Immature natural killer cell (primary cell): ENCODE results near the gene TYW1. TPM values are rescaled to one million over a fixed set of nuclear protein-coding genes. Genes with fewer than 3 reads are reported as not detected.
A peak's percentile ranks its signal among the peaks of the same experiment; 100 is the strongest.
"Not testable (repeated sequence)": the region's sequence is repeated elsewhere in the genome, so short reads cannot be mapped to it uniquely, and the experiment has no call there.

ENCODE experiments used
- DNase-seq, 3 donors: peaks; one replicate each; pipeline ENCODE4 v3.0.0; 2022; ENCODE audit warnings: mixed read lengths in 1 of 3
- H3K27ac Mint-ChIP-seq, 6 donors: one replicate each; pipeline ENCODE4 v1.8.0; 2020; ENCODE audit warnings: mixed read lengths in 6 of 6, mild to moderate bottlenecking in 5 of 6, inconsistent platforms in 4 of 6, moderate library complexity in 3 of 6
- H3K27me3 Mint-ChIP-seq, 3 donors: one replicate each; pipeline ENCODE4 v1.8.0; 2020 to 2021; ENCODE audit warnings: low read depth in 3 of 3, mild to moderate bottlenecking in 3 of 3, mixed read lengths in 3 of 3, moderate library complexity in 3 of 3, inconsistent platforms in 1 of 3
- H3K36me3 Mint-ChIP-seq, 3 donors: one replicate each; pipeline ENCODE4 v1.8.0; 2020; ENCODE audit warnings: mixed read lengths in 3 of 3, inconsistent platforms in 2 of 3, mild to moderate bottlenecking in 2 of 3
- H3K4me1 Mint-ChIP-seq, 2 donors: one replicate each; pipeline ENCODE4 v1.8.0; 2020; ENCODE audit warnings: inconsistent platforms in 2 of 2, mild to moderate bottlenecking in 2 of 2, mixed read lengths in 2 of 2, moderate library complexity in 1 of 2
- H3K4me3 Mint-ChIP-seq, 5 donors: one replicate each; pipeline ENCODE4 v1.8.0; 2020; ENCODE audit warnings: mild to moderate bottlenecking in 5 of 5, mixed read lengths in 5 of 5, inconsistent platforms in 3 of 5, moderate library complexity in 3 of 5
- H3K9me3 Mint-ChIP-seq, 6 donors: one replicate each; pipeline ENCODE4 v1.8.0; 2020; ENCODE audit warnings: mild to moderate bottlenecking in 6 of 6, mixed read lengths in 6 of 6, inconsistent platforms in 4 of 6, moderate library complexity in 3 of 6
- polyA plus RNA-seq, 3 donors: library from polyadenylated mRNA; unstranded; fragments of 300-500 nt; fragmentation: Illumina TruSeq; gene quantifications; one replicate each; pipeline ENCODE4 v1.2.3, GENCODE V29; 2021

TYW1 gene
- polyA plus RNA-seq = 10 to 100 TPM in 2 of 3 donors, 1 to 10 TPM in 1; 9.8 to 25.9 (median 17.6) TPM

DNA sequence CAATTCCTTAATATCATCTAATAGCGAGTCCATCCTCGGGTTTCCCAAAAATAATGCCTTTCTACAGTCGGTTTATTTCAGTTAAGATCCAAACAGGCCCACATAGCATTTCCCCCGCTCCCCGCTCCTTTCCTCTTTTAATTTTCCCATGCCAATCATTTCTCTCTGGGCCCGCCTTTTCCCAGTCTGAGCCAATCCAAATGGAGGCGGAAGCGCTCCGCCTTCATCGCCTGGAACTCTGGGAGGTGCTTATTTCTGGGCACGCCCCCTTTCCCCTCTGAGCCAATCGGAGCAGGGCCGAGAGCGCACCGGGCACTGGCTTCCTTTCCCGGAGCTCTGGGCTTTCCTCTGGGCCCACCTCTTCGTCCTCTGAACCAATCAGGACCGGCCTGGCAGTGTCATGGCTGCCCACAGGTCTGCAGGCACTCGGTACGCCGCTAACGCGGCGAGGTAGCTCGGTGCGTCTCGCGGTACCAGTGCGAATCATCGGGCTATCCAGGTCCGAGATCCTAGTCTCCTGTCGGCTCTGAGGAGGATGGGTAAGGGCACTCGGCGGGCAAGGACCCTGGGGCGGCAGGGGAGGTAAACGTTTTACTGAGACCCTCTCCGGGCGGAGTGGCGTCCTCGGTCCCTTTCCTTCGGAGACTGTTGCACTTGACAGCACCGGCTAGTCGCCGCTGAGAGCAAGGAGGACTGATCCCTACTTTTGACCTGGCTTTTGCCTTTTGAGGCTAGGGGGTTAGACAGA, at the start of gene TYW1:
Gene TYW1 (plus strand): TSS at position 390 of the 748 bp plus-strand sequence. CDS start 146 bp downstream, at position 536.
- peaks cover 33 to 40% of the 10 kb centered on the region in 2 donors for H3K4me1 Mint-ChIP-seq

GRCh38 chr7:66948480-66949109, 48.0 kb upstream of the TYW1 start:
- no peak overlapping the region for H3K4me3 Mint-ChIP-seq
- H3K9me3 Mint-ChIP-seq = no peaks in the 10 kb centered on the region
- no peak for DNase-seq
- no peak overlapping the region for H3K27ac Mint-ChIP-seq
- H3K27me3 Mint-ChIP-seq = peaks cover 0 to 5% (median 2%) of the 10 kb centered on the region in 3 donors
- peaks cover 0 to 2% of the 10 kb centered on the region in 2 donors for H3K4me1 Mint-ChIP-seq
- H3K36me3 Mint-ChIP-seq = peaks cover 11 to 44% (median 23%) of the 10 kb centered on the region in 3 donors

More for the DNA sequence above, at the start of gene TYW1:
- Mint-ChIP-seq H3K4me3 (peak within 1 kb of the TSS; percentile 87 to 100 (median 97)), H3K27ac (peak within 1 kb of the TSS; percentile 85 to 100 (median 98)), H3K27me3 (peaks cover 9 to 24% (median 14%) of the 10 kb centered on the region in 3 donors), H3K36me3 (peaks cover 7 to 15% (median 10%) of the 10 kb centered on the region in 3 donors)
- not testable (repeated sequence) for H3K9me3 Mint-ChIP-seq
- peak; percentile 98 to 99 (median 99) for DNase-seq

GRCh38 chr7:66950311-66950710, 46.3 kb upstream of the TYW1 start:
- Mint-ChIP-seq H3K9me3 (no peaks in the 10 kb centered on the region), H3K27me3 (peaks cover 0 to 6% (median 2%) of the 10 kb centered on the region in 3 donors), H3K36me3 (peaks cover 11 to 39% (median 13%) of the 10 kb centered on the region in 3 donors), H3K27ac (no peak overlapping the region), H3K4me3 (no peak overlapping the region), H3K4me1 (peaks cover 0 to 2% of the 10 kb centered on the region in 2 donors)
- DNase-seq = no peak

- no peak for DNase-seq
- no peak overlapping the region for H3K4me3 Mint-ChIP-seq
- no peaks in the 10 kb centered on the region for H3K9me3 Mint-ChIP-seq
- H3K36me3 Mint-ChIP-seq = peaks cover 11 to 41% (median 12%) of the 10 kb centered on the region in 3 donors
- peaks cover 0 to 2% of the 10 kb centered on the region in 2 donors for H3K4me1 Mint-ChIP-seq
- peaks cover 0 to 7% (median 2%) of the 10 kb centered on the region in 3 donors for H3K27me3 Mint-ChIP-seq
- no peak overlapping the region for H3K27ac Mint-ChIP-seq
Observed at GRCh38 chr7:66950763-66951162, 45.9 kb upstream of the TYW1 start.

- H3K36me3 Mint-ChIP-seq = peaks cover 17 to 53% (median 19%) of the 10 kb centered on the region in 3 donors
- no peaks in the 10 kb centered on the region for H3K9me3 Mint-ChIP-seq
- H3K4me3 Mint-ChIP-seq = no peak overlapping the region
- H3K27ac Mint-ChIP-seq = peak overlapping the region in 3 of 6 donors; percentile 23 to 65 (median 51)
- DNase-seq = no peak
- peaks cover 0 to 2% of the 10 kb centered on the region in 2 donors for H3K4me1 Mint-ChIP-seq
- H3K27me3 Mint-ChIP-seq = peaks cover 0 to 7% (median 2%) of the 10 kb centered on the region in 3 donors
Observed at GRCh38 chr7:66952343-66953043, 44.1 kb upstream of the TYW1 start.

- no peak for DNase-seq
- H3K36me3 Mint-ChIP-seq = peaks cover 17 to 50% (median 22%) of the 10 kb centered on the region in 3 donors
Observed at GRCh38 chr7:66953044-66953427, 43.6 kb upstream of the TYW1 start.

DNA sequence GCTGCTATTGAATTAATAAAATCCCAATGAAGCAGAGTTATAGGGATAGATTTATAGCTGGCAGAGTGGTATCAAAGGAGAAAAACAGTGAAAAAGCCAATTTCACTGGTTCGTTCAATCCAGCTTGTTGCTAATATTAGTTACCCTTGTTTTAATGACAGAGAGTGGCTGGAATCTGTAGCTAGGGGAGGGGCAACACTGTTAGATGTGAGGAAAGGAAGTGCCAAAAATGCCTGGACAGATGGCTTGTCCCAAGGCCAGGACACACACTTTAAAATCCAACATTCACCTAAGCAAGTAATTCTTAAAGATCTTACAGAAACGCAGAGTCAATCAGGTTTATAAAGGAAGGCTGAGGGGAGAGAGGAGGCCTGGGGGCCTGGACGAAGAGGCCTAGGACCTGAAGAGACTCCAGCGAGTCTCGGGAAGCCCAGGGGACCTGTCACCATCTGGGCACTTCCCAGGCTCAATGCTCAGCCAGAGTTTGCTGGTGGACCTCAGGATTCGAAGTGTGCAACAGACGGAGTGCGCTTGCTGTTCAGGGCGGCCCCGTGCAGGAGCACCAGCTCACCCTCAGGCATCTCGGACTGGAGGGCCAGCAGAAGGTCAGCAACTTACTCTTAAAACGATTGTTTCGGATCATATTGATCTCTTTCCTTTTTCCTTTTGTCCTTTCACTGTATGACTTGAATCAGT, 38.9 kb upstream of the TYW1 start:
- H3K4me1 Mint-ChIP-seq = peaks cover 0 to under 1% of the 10 kb centered on the region in 2 donors
- H3K4me3 Mint-ChIP-seq = no peak overlapping the region
- H3K36me3 Mint-ChIP-seq = peaks cover 16 to 37% (median 18%) of the 10 kb centered on the region in 3 donors
- no peaks in the 10 kb centered on the region for H3K9me3 Mint-ChIP-seq
- peaks cover 2 to 4% (median 2%) of the 10 kb centered on the region in 3 donors for H3K27me3 Mint-ChIP-seq
- no peak overlapping the region for H3K27ac Mint-ChIP-seq
- DNase-seq = no peak

More at GRCh38 chr7:66953044-66953427, 43.6 kb upstream of the TYW1 start:
- H3K27me3 Mint-ChIP-seq = peaks cover 2 to 7% (median 2%) of the 10 kb centered on the region in 3 donors
- H3K4me1 Mint-ChIP-seq = peaks cover 0 to 2% of the 10 kb centered on the region in 2 donors
- H3K4me3 Mint-ChIP-seq = no peak overlapping the region
- no peaks in the 10 kb centered on the region for H3K9me3 Mint-ChIP-seq
- H3K27ac Mint-ChIP-seq = peak overlapping the region in 1 of 6 donors; percentile 51

- peak overlapping the region in 1 of 6 donors; percentile 34 for H3K27ac Mint-ChIP-seq
- no peaks in the 10 kb centered on the region for H3K4me1 Mint-ChIP-seq
- H3K9me3 Mint-ChIP-seq = no peaks in the 10 kb centered on the region
- H3K4me3 Mint-ChIP-seq = no peak overlapping the region
- no peak for DNase-seq
- peaks cover 1 to 3% (median 3%) of the 10 kb centered on the region in 3 donors for H3K27me3 Mint-ChIP-seq
- H3K36me3 Mint-ChIP-seq = peaks cover 13 to 33% (median 14%) of the 10 kb centered on the region in 3 donors
Observed at GRCh38 chr7:66958538-66959350, 37.9 kb upstream of the TYW1 start.

DNA sequence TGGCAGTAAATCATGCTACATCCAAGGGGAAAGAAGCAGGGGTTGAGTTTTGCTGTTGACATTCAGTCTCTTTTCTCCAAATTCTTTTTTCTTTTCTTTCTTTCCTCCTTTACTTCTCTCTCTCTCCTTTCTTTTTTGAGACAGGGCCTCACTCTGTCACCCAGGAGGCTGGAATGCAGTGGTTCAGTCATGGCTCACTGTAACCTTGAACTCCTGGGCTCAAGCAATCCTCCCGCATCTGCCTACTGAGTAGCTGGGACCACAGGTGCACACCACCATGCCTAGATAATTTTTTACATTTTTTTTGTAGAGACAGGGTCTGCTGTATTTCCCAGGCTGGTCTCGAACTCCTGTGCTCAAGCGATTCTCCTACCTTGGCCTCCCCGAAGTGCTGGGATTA, 36.4 kb upstream of the TYW1 start:
- Mint-ChIP-seq H3K4me3 (no peak overlapping the region), H3K27ac (no peak overlapping the region), H3K4me1 (no peaks in the 10 kb centered on the region), H3K9me3 (no peaks in the 10 kb centered on the region), H3K36me3 (peaks cover 13 to 29% (median 14%) of the 10 kb centered on the region in 3 donors), H3K27me3 (peaks cover 1 to 3% (median 3%) of the 10 kb centered on the region in 3 donors)
- no peak for DNase-seq

- H3K27me3 Mint-ChIP-seq = peaks cover 0 to 3% (median 1%) of the 10 kb centered on the region in 3 donors
- H3K4me3 Mint-ChIP-seq = no peak overlapping the region
- H3K36me3 Mint-ChIP-seq = peaks cover 13 to 20% (median 14%) of the 10 kb centered on the region in 3 donors
- H3K4me1 Mint-ChIP-seq = no peaks in the 10 kb centered on the region
- H3K27ac Mint-ChIP-seq = no peak overlapping the region
- H3K9me3 Mint-ChIP-seq = no peaks in the 10 kb centered on the region
- DNase-seq = no peak
Observed at GRCh38 chr7:66961096-66961495, 35.5 kb upstream of the TYW1 start.

DNA sequence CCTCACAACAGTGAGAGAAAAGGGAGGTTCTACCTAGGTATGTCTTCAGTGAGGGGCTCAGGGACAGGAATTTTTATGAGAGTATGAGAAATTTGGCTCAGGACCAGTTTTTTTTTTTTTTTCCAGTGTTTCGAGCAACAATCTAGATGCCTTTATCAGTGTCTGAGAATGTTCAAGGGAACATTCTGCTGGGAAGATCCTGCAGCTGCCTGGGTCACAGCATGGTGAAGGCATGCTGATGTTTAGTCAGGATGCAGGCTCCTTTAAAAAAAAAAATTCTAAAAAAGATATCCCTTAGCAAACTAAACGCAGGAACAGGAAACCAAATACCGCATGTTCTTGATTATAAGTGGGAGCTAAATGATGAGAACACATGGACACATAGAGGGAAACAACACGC, 32.2 kb upstream of the TYW1 start:
- Mint-ChIP-seq H3K36me3 (peaks cover 0 to 4% (median under 1%) of the 10 kb centered on the region in 3 donors), H3K27ac (no peak overlapping the region), H3K4me1 (no peaks in the 10 kb centered on the region), H3K9me3 (no peaks in the 10 kb centered on the region), H3K27me3 (peaks cover 0 to 4% (median 2%) of the 10 kb centered on the region in 3 donors), H3K4me3 (no peak overlapping the region)
- DNase-seq = no peak

- Mint-ChIP-seq H3K27ac (no peak overlapping the region), H3K27me3 (peaks cover 2 to 9% (median 4%) of the 10 kb centered on the region in 3 donors), H3K4me3 (no peak overlapping the region), H3K9me3 (no peaks in the 10 kb centered on the region), H3K4me1 (no peaks in the 10 kb centered on the region), H3K36me3 (no peaks in the 10 kb centered on the region)
- DNase-seq = no peak
Observed at GRCh38 chr7:66967029-66967428, 29.6 kb upstream of the TYW1 start.
